Measurements from ENCODE around the gene CREB3.

The CREB3 gene

GRCh38 chr9:35685506-35685905, 47.0 kb upstream of the CREB3 start:
- TF ChIP-seq TEAD4 (IDR thresholded peaks at IDR 0.05) = no peak
- TF ChIP-seq TAF1 (IDR thresholded peaks at IDR 0.05; ENCODE audit: low read depth) = no peak

GRCh38 chr9:35686222-35687203, 46.0 kb upstream of the CREB3 start:
- TF ChIP-seq TCF12 (IDR thresholded peaks at IDR 0.05; ENCODE audit: low read depth) (no peak), YY1 (IDR thresholded peaks at IDR 0.05; ENCODE audit: low read depth) (no peak), ZBTB7A (IDR thresholded peaks at IDR 0.05; ENCODE audit: low read depth) (no peak), MAX (IDR thresholded peaks at IDR 0.05) (no peak), NFIC (IDR thresholded peaks at IDR 0.05) (no peak), USF1 (IDR thresholded peaks at IDR 0.05) (no peak), EGR1 (IDR thresholded peaks at IDR 0.05) (no peak), TEAD4 (IDR thresholded peaks at IDR 0.05) (no peak), CEBPB (IDR thresholded peaks at IDR 0.05) (no peak), EP300 (IDR thresholded peaks at IDR 0.05; ENCODE audit: borderline replicate concordance) (no peak), FOXM1 (IDR thresholded peaks at IDR 0.05; ENCODE audit: borderline replicate concordance, low read depth) (no peak), TAF1 (IDR thresholded peaks at IDR 0.05; ENCODE audit: low read depth) (no peak), REST (IDR thresholded peaks at IDR 0.05; ENCODE audit: low read depth) (no peak), CREB1 (IDR thresholded peaks at IDR 0.05; ENCODE audit: low read depth) (no peak), RAD21 (IDR thresholded peaks at IDR 0.05; ENCODE audit: low read depth) (no peak)

GRCh38 chr9:35687306-35687705, 45.2 kb upstream of the CREB3 start:
- TF ChIP-seq RAD21 (IDR thresholded peaks at IDR 0.05; ENCODE audit: low read depth) (no peak), USF1 (IDR thresholded peaks at IDR 0.05) (no peak), REST (IDR thresholded peaks at IDR 0.05; ENCODE audit: low read depth) (no peak), FOXM1 (IDR thresholded peaks at IDR 0.05; ENCODE audit: borderline replicate concordance, low read depth) (no peak)

- TF ChIP-seq ZBTB7A (IDR thresholded peaks at IDR 0.05; ENCODE audit: low read depth) = no peak
- no peak for TF ChIP-seq CEBPB (IDR thresholded peaks at IDR 0.05)
- TF ChIP-seq TAF1 (IDR thresholded peaks at IDR 0.05; ENCODE audit: low read depth) = no peak
- no peak for TF ChIP-seq MAX (IDR thresholded peaks at IDR 0.05)
- TF ChIP-seq RAD21 (IDR thresholded peaks at IDR 0.05; ENCODE audit: low read depth) = no peak
- no peak for TF ChIP-seq EGR1 (IDR thresholded peaks at IDR 0.05)
- no peak for TF ChIP-seq YY1 (IDR thresholded peaks at IDR 0.05; ENCODE audit: low read depth)
- no peak for TF ChIP-seq REST (IDR thresholded peaks at IDR 0.05; ENCODE audit: low read depth)
- TF ChIP-seq TEAD4 (IDR thresholded peaks at IDR 0.05) = no peak
- no peak for TF ChIP-seq CREB1 (IDR thresholded peaks at IDR 0.05; ENCODE audit: low read depth)
These were observed 44.4 kb upstream of the CREB3 start for GRCh38 chr9:35687972-35688557.

Data from Ishikawa (cell line).